GM13976 (cell line): Measurements from ENCODE around the gene FDXACB1.
"Not testable (repeated sequence)": the region's sequence is repeated elsewhere in the genome, so short reads cannot be mapped to it uniquely, and the experiment has no call there.

Experiments
- DNase-seq: peaks from one replicate; pipeline ENCODE4 v3.0.0; 2012; ENCODE audit warnings: low spot score
- in situ Hi-C: fragments of 300-500 bp; cut with MboI; formaldehyde crosslinking; loops from one replicate; pipeline ENCODE4 v1.12.0; 2022; ENCODE audit warnings: low sequenced_read_pairs, mixed read lengths, inconsistent platforms; ENCODE audit not compliant: unreplicated experiment
- TF ChIP-seq, protein P1 (sequence below): IDR thresholded peaks from 2 replicates; pipeline ENCODE4 v1.5.1; 2012; ENCODE audit warnings: borderline replicate concordance, mild to moderate bottlenecking; ENCODE audit not compliant: insufficient read depth; ENCODE audit errors: extremely low read depth, missing control alignments, control extremely low read depth

The FDXACB1 gene

DNA sequence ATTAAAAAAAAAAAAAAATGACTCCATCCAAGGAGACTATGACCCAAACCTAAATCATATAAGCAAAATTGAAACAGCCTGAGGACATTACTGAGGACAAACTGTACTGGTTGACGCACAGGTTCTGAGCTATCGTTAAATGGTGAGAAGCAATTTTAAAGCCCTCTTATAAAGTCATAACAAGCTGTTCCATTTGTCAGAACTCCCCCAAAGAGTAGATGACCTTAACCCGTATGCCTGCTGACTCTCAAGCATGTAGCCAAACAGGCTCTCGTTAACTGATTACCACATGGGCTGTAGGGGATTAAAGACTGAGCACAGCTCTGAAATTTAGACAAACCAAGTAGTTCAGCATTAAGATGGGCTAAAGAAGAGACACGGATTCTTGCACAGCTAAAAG lies 30.4 kb upstream of the FDXACB1 start:
- in situ Hi-C loops = no loop called here
- DNase-seq = no peak
- TF ChIP-seq, protein P1, sequence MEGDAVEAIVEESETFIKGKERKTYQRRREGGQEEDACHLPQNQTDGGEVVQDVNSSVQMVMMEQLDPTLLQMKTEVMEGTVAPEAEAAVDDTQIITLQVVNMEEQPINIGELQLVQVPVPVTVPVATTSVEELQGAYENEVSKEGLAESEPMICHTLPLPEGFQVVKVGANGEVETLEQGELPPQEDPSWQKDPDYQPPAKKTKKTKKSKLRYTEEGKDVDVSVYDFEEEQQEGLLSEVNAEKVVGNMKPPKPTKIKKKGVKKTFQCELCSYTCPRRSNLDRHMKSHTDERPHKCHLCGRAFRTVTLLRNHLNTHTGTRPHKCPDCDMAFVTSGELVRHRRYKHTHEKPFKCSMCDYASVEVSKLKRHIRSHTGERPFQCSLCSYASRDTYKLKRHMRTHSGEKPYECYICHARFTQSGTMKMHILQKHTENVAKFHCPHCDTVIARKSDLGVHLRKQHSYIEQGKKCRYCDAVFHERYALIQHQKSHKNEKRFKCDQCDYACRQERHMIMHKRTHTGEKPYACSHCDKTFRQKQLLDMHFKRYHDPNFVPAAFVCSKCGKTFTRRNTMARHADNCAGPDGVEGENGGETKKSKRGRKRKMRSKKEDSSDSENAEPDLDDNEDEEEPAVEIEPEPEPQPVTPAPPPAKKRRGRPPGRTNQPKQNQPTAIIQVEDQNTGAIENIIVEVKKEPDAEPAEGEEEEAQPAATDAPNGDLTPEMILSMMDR = no peak

DNA sequence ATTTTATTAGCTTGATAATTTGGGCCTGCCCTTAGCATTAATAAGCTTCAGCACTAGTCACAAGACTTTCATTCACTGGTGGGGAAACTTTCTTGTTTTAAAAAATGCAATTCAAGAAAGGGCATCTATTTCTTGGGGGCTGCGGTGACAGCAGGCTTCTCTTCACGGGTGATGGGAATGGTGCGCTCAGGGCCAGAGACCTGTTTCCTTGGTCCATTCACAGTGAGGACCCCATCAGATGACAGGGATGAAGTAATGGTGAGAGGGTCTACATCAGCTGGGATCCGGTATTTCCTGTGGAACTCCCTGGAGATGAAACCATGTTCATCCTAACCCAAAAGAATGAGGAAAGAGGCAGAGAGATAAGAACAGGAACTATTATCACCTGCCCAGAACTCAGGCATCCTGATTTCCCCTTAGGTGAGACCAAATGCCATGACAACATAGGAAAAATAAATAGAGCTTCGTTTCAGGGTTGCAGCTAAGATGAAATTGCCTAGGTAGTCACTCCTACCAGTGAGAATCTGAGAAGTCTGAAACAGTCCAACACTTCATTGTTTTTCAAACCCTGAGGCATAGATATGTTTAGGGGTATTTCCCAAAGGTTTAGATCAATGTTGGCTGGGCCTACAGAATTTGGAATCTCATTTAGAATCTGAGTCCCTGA lies 29.8 kb upstream of the FDXACB1 start:
- TF ChIP-seq, protein P1 = no peak
- in situ Hi-C loops = no loop called here
- DNase-seq = no peak

DNA sequence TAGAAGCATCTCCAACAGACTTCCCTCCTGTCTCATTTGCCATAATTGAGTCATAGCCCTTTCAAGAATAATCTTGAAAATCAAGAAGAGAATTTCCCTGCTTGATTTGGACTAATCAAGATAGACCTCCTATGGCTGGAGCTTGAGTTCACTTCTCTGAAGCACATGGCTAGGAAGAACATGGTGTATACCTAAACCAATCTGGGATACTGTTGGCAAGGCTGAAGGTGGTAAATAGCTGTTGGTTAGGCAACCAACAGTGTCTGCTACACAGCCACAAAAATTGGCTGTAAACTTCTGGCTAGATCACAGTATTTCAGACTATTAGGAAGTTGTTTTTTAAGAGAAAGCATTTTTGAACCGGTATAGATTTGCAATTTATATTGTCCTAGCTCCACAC lies 27.7 kb upstream of the FDXACB1 start:
- in situ Hi-C loops = no loop called here
- DNase-seq = no peak
- TF ChIP-seq, protein P1 = no peak

DNA sequence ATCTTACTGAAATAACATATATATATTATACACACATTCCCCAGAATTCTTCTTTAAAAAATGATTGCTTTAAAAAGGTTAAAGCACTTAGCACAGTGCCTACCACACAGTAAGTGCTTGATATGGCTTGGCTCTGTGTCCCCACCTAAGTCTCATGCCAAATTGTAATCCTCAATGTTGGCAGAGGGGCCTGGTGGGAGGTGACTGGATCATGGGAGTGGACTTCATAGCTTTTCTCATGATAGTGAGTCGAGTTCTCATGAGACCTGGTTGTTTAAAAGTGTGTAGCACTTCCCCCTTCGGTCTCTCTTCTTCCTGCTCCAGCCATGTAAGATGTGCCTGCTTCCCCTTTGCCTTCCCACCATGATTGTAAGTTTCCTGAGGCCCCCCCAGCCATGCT lies 26.4 kb upstream of the FDXACB1 start:
- in situ Hi-C loops = no loop called here
- TF ChIP-seq, protein P1 = no peak
- DNase-seq = no peak

DNA sequence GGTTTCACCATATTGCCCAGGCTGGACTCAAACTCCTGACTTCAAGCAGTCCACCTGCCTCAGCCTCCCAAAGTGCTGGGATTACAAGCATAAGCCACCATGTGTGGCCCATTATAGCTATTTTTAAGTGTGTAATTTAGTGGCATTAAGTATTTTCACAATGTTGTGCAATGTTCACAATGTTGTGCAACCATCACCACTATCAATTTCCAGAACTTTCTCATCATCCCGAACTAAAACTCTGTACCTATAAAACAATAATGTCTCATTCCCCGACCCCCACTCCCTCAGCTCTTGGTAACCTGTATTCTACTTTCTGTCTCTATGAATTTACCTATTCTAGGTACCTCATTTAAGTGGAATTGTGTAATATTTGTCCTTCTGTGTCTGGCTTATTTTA lies 7.9 kb upstream of the FDXACB1 start:
- in situ Hi-C loops = no loop called here
- no peak for DNase-seq
- TF ChIP-seq, protein P1 = no peak

DNA sequence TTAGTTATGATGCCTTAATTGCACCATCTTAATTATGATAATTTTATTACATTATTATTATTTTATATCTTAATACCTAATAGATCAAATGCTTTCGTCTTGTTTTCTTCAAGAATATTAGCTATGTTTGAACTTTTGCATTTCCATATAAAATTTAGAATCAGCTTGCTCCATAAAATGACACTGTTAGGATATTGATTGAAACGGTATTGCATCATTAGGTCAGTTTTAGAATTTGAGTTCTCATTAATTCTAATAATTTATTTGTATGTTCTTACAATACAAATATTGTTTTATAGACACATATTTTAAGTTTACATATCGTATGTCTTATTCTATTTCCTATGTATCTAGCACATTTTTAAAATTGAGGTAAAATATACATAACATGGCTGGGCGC lies 7.1 kb upstream of the FDXACB1 start:
- in situ Hi-C loops = no loop called here
- TF ChIP-seq, protein P1 = no peak

DNA sequence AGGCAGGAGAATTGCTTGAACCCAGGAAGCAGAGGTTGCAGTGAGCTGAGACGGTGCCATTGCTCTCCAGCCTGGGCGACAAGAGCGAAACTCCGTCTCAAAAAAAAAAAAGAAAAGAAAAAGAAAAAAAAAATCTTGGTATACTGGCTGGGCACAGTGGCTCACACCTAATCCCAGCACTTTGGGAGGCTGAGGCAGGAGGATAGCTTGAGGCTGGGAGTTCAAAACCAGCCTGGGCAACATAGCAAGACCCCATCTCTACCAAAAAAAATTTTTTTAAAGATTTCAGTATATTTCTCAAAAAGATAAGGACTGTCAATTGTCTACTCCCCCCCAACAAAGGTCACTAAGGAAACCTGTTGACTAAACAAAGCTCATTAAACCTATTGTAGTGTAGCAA lies 6.1 kb upstream of the FDXACB1 start:
- DNase-seq, in situ Hi-C loops: not testable (repeated sequence)

More for the DNA sequence above, 7.1 kb upstream of the FDXACB1 start:
- DNase-seq = no peak
